Measurements from ENCODE around the gene KLRF2.

- TF ChIP-seq CTCF (conservative IDR thresholded peaks at IDR 0.05; ENCODE audit: low read depth, low read length) (no peak), EZH2 (IDR thresholded peaks at IDR 0.05; ENCODE audit: low read length, unreplicated experiment) (no peak), EZH2phosphoT487 (IDR thresholded peaks at IDR 0.05; ENCODE audit: borderline replicate concordance, low read length) (no peak)
Observed at GRCh38 chr12:9888665-9889273, 7.5 kb downstream of the KLRF2 start.
